GM21526 (cell line): Measurements from ENCODE around the gene ALG1.
"Not testable (repeated sequence)": the region's sequence is repeated elsewhere in the genome, so short reads cannot be mapped to it uniquely, and the experiment has no call there.

Experiments
- ATAC-seq: cut with Tn5 transposase; IDR thresholded peaks from one replicate; pipeline ENCODE4 v1.9.1; 2021; ENCODE audit warnings: moderate library complexity; ENCODE audit not compliant: unreplicated experiment, low FRiP score

Gene ALG1

GRCh38 chr16:5072334-5073278, 963 bp downstream of the ALG1 start:
- no peak for ATAC-seq

DNA sequence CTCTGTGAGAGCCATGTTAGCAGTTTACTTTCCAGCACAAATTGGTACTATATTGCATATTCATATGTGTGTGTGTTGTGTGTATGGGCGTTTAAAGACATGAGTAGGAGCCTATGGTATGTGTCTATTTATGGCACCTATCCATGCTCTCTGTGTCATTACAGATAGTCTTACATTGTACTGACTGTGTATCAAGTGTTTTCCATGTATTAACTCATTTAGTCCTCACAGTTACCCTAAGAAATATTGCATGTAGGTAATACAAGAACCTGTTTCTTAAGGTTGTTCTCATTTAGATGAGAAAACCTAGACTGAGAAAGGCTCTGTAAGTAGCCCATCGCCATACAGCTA, 1.6 kb downstream of the ALG1 start:
- no peak for ATAC-seq

DNA sequence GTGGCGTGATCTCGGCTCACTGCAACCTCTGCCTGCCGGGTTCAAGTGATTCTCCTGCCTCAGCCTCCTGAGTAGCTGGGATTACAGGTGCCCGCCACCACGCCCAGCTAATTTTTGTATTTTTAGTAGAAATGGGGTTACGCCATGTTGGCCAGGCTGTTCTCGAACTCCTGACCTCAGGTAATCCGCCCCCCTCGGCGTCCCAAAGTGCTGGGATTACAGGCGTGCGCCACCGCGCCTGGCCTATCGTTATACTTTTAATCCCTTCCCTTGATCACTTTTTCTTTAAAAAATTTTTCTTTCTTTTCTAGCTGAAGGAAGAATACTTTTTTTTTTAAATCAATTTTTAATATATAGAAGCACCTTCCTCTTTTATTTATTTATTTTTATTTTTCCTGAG, 2.1 kb downstream of the ALG1 start:
- not testable (repeated sequence) for ATAC-seq

- no peak for ATAC-seq
These were observed 4.0 kb downstream of the ALG1 start for GRCh38 chr16:5075637-5076036.

GRCh38 chr16:5077304-5077703, 5.7 kb downstream of the ALG1 start:
- no peak for ATAC-seq

DNA sequence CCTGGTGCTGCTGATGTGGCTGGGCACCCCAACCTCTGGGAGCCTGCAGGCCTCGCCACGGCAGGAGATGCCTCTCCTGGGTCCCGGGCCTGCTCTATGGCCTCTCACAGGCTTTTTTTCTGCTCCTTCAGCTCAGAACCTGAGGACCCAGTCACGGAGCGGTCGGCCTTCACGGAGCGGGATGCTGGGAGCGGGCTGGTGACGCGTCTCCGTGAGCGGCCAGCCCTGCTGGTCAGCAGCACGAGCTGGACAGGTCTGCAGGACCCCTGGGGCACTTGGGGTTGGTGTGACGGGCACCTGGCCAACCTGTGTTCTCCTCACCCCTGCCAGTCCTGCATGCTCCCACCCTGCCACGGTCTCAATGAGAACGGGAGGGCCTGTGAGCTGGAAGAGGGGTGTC, 7.0 kb downstream of the ALG1 start:
- no peak for ATAC-seq

DNA sequence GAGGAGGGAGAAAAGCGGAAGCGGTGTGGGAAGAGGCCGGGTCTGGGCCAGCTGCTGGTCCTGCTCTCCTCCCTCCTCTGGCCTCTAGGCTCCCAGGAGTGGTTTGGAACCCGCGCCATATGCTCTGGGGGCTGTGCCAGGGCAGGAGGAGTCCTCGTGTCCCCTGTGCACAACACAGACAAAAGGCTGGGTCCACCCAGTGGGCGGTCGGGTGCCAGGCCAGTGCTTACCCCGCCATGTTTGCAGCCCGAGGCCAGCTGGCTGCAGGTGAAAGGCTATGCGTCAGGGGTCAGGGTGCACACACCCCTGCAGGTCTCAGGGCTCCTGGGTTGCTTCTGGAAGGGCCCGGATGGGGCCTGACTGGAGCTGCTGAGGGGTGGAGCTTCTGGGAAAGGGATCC, 8.8 kb downstream of the ALG1 start:
- not testable (repeated sequence) for ATAC-seq

- ATAC-seq, result not testable (repeated sequence)
These were observed 9.4 kb downstream of the ALG1 start for GRCh38 chr16:5080996-5081395.

DNA sequence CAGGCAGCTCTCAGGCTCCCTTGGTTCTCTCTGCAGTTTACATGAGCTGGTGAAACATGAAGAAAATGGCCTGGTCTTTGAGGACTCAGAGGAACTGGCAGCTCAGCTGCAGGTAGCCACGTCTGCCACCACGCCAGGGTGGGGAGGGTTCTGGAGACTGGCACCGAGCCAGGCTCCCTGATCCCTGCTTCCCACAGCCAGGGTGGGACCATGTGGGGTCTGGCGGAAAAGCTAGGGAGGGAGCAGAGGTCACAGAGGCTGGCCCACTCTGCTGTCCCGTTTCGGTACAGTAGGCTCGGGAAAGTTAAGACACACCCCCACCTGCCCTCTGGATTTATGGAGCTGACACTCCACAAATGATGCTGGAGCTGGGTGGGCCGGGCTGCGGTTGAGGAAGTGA, 12.0 kb downstream of the ALG1 start:
- ATAC-seq, result not testable (repeated sequence)

DNA sequence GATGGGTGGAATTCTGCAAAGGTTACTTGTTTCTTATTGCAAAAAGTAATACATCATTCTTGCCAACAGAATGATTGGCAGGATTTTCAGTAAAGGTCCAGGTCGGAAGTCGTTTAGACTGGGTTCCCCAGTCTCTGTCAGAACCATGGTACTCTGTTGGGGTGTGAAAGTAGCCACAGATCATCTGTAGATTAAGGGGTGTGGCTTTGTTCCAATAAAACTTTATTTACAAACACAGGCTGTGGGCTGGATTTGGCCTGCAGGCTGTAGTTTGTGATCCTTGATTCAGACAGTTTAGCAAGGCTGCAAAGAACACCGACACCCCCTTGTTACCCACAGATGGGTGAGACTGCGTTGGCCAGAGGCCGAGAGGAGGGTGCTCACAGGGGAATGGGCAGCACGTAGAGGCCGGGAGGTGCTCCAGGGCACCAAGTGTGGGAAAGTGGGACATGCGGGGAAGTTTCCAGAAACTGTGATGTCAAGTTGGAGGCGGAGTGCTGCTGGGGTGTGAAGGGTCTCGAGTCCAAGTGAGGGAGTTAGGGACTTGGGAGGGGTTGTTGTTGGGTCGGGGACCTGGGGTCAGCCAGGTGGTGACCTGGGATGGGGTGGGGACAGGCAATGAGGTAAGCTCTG, 12.6 kb downstream of the ALG1 start:
- ATAC-seq, result not testable (repeated sequence)

- ATAC-seq, result not testable (repeated sequence)
These were observed 13.2 kb downstream of the ALG1 start for GRCh38 chr16:5084802-5085201.

- ATAC-seq, result not testable (repeated sequence)
These were observed 14.1 kb downstream of the ALG1 start for GRCh38 chr16:5085716-5086115.

GRCh38 chr16:5088086-5088790, 16.6 kb downstream of the ALG1 start:
- ATAC-seq, result not testable (repeated sequence)

GRCh38 chr16:5088936-5089335, 17.3 kb downstream of the ALG1 start:
- not testable (repeated sequence) for ATAC-seq

- not testable (repeated sequence) for ATAC-seq
These were observed 18.4 kb downstream of the ALG1 start for GRCh38 chr16:5089911-5090555.

- not testable (repeated sequence) for ATAC-seq
These were observed 18.9 kb downstream of the ALG1 start for GRCh38 chr16:5090592-5090991.

- ATAC-seq, result not testable (repeated sequence)
These were observed 21.4 kb downstream of the ALG1 start for GRCh38 chr16:5093081-5093480.

DNA sequence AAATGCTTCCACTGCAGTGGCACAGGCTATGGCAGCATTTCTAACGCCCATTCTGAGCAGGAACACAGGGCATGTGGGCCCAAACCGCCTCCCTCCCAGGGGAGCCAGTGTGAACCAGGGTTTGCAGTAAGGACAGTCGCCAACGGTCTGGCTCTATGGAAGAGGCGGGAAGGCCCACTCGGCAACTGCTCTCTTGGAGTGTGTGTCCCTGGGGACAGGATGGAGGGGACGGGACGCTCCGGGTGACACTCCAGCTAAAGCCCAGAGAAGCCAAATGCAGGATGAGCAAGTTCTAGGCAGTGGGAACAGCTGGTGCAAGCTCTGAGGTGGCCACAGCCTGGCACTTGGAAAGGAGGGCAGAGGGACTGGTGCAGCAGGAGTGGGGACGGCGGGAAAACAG, 22.1 kb downstream of the ALG1 start:
- not testable (repeated sequence) for ATAC-seq

GRCh38 chr16:5095145-5095830, 23.6 kb downstream of the ALG1 start:
- not testable (repeated sequence) for ATAC-seq

- ATAC-seq, result not testable (repeated sequence)
These were observed 24.9 kb downstream of the ALG1 start for GRCh38 chr16:5096437-5097060.
